HepG2 (cell line): ENCODE results near the gene NFKBIL1. TPM values are rescaled to one million over a fixed set of nuclear protein-coding genes. Genes with fewer than 3 reads are reported as not detected.

Source experiments
- ATF6 ChIP-seq: sonication (generic); formaldehyde crosslinking; conservative IDR thresholded peaks from 2 replicates; pipeline ENCODE4 v1.4.0; 2020; ENCODE audit warnings: missing genetic modification reagents
- GATAD2A ChIP-seq: IDR thresholded peaks from 2 replicates; pipeline ENCODE4 v1.6.1; 2016
- JARID2 ChIP-seq: sonication (generic); formaldehyde crosslinking; IDR thresholded peaks from 2 replicates; pipeline ENCODE4 v1.8.1; 2023; ENCODE audit warnings: missing genetic modification reagents, inconsistent platforms; ENCODE audit not compliant: insufficient replicate concordance
- JUND ChIP-seq: sonication (generic); formaldehyde crosslinking; IDR thresholded peaks from 2 replicates; pipeline ENCODE4 v1.8.0; 2022; ENCODE audit warnings: mild to moderate bottlenecking, missing genetic modification reagents
- NCOR1 ChIP-seq: fragments of 200-600 bp; sonication (generic); IDR thresholded peaks from 2 replicates; pipeline ENCODE4 v1.7.0; 2017; ENCODE audit warnings: antibody characterized with exemption, low read length, borderline replicate concordance
- POLR2G ChIP-seq: fragments of 200-400 bp; formaldehyde crosslinking; IDR thresholded peaks from 2 replicates; pipeline ENCODE4 v1.6.1; 2018; ENCODE audit warnings: mild to moderate bottlenecking, low read depth, low read length, moderate library complexity
- PPARG ChIP-seq: conservative IDR thresholded peaks from 2 replicates; pipeline ENCODE4 v1.6.1; 2016; ENCODE audit warnings: missing biosample characterization, missing genetic modification reagents
- PRMT3 ChIP-seq: sonication (generic); formaldehyde crosslinking; IDR thresholded peaks from 2 replicates; pipeline ENCODE4 v1.8.1; 2022; ENCODE audit warnings: low read depth, mild to moderate bottlenecking, moderate library complexity, missing genetic modification reagents, borderline replicate concordance
- RBM39 ChIP-seq: fragments of 200-400 bp; formaldehyde crosslinking; IDR thresholded peaks from one replicate; pipeline ENCODE4 v1.6.1; 2018; ENCODE audit warnings: antibody characterized with exemption, mild to moderate bottlenecking, low read depth, low read length; ENCODE audit not compliant: poor library complexity, severe bottlenecking
- SRSF1 ChIP-seq: fragments of 200-400 bp; formaldehyde crosslinking; optimal IDR thresholded peaks from 2 replicates; pipeline ENCODE3; 2017; ENCODE audit warnings: mild to moderate bottlenecking, low read depth, low read length, moderate library complexity
- USF2 ChIP-seq, 2 experiments: sonication (generic) in 1 of 2; formaldehyde crosslinking in 1 of 2; IDR thresholded peaks; 2 replicates each; pipeline versions ENCODE4 v1.5.1 to v1.6.1; 2011 to 2020; ENCODE audit warnings: borderline replicate concordance in 1 of 2, low read depth in 1 of 2, low read length in 1 of 2, mild to moderate bottlenecking in 1 of 2, missing genetic modification reagents in 1 of 2, moderate library complexity in 1 of 2
- ZNF20 ChIP-seq: sonication (generic); formaldehyde crosslinking; IDR thresholded peaks from 2 replicates; pipeline ENCODE4 v1.4.0; 2020; ENCODE audit warnings: mild to moderate bottlenecking, moderate library complexity, missing genetic modification reagents
- ZNF280B ChIP-seq: sonication (generic); formaldehyde crosslinking; IDR thresholded peaks from 2 replicates; pipeline ENCODE4 v1.5.0; 2020; ENCODE audit warnings: missing genetic modification reagents, mild to moderate bottlenecking, borderline replicate concordance
- ZNF331 ChIP-seq: sonication (generic); formaldehyde crosslinking; IDR thresholded peaks from 2 replicates; pipeline ENCODE4 v1.4.0; 2020; ENCODE audit warnings: missing genetic modification reagents
- ZNF639 ChIP-seq: conservative IDR thresholded peaks from 2 replicates; pipeline ENCODE4 v1.6.1; 2018; ENCODE audit warnings: missing genetic modification reagents
- ZNF687 ChIP-seq: sonication (generic); formaldehyde crosslinking; IDR thresholded peaks from 2 replicates; pipeline ENCODE4 v1.5.1; 2020; ENCODE audit warnings: mild to moderate bottlenecking, missing genetic modification reagents, moderate library complexity
- ZNF790 ChIP-seq: sonication (generic); formaldehyde crosslinking; IDR thresholded peaks from 2 replicates; pipeline ENCODE4 v1.8.0; 2022; ENCODE audit warnings: missing genetic modification reagents, mild to moderate bottlenecking, borderline replicate concordance
- polyA plus RNA-seq, 8 experiments: library from polyadenylated mRNA; depleted of rRNA in 3 of 8; stranded (reverse) in 7 of 8; unstranded in 1 of 8; fragments of >200 nt; fragmentation: Illumina TruSeq in 4 of 8; extraction: Trizol in 4 of 8; gene quantifications; 2 replicates each; pipeline versions ENCODE4 v1.2.1 to v1.2.3, GENCODE V29; 2011 to 2016; ENCODE audit warnings: low read depth in 4 of 8, missing spikeins in 1 of 8, mixed read lengths in 1 of 8; ENCODE audit not compliant: insufficient read depth in 1 of 8
- total RNA-seq, 5 experiments: library from RNA; depleted of rRNA; stranded (reverse); fragments of >200 nt; fragmentation: Illumina TruSeq; extraction: Trizol; gene quantifications; 2 replicates each; pipeline ENCODE4 v1.2.3, GENCODE V29; 2016; ENCODE audit warnings: low read depth in 1 of 5

The NFKBIL1 gene
- total and polyA plus RNA-seq, 2 of the 13 experiments (the other 11 are each of a cell fraction or from before 2014, with no cell fraction given), result 9.7 to 19.5 TPM

GRCh38 chr6:31528821-31529328, 18.5 kb upstream of the NFKBIL1 start, which contains the start of gene MCCD1 (continued):
- TF ChIP-seq ZNF20 (CRISPR knock-in tag) (no peak), SRSF1 (no peak), RBM39 (no peak), JARID2 (CRISPR knock-in tag) (no peak), ZNF687 (CRISPR knock-in tag) (0 out of 2 replicates have a peak, but pooled peaks have one; percentile 12), ATF6 (CRISPR knock-in tag) (no peak), GATAD2A (CRISPR knock-in tag) (no peak), USF2 (IDR thresholded peaks at IDR 0.05; ENCODE audit: low read depth, low read length) (no peak), USF2 (CRISPR knock-in tag; IDR thresholded peaks at IDR 0.05; ENCODE audit: borderline replicate concordance) (no peak), ZNF639 (CRISPR knock-in tag) (no peak), PPARG (no peak), ZNF280B (CRISPR knock-in tag) (0 out of 2 replicates have a peak, but pooled peaks have one; percentile 39), ZNF790 (CRISPR knock-in tag) (no peak), NCOR1 (no peak), PRMT3 (no peak), ZNF331 (CRISPR knock-in tag) (0 out of 2 replicates have a peak, but pooled peaks have one; percentile 41), POLR2G (peak; percentile 72; the same call in 1 of the 2 replicates), JUND (no peak)
